HG02943 (cell line): ENCODE measurements around the gene RND2.

Source experiments
- ATAC-seq: cut with Tn5 transposase; IDR thresholded peaks from one replicate; pipeline ENCODE4 v1.9.1; 2021; ENCODE audit warnings: mild to moderate bottlenecking, low read depth, moderate library complexity; ENCODE audit not compliant: unreplicated experiment

The RND2 gene

GRCh38 chr17:43003542-43004172 lies 21.4 kb upstream of the RND2 start:
- no peak for ATAC-seq

GRCh38 chr17:43006639-43007551 lies 18.1 kb upstream of the RND2 start, which contains the start of gene IFI35:
Gene IFI35 (plus strand): TSS chr17:43006784. CDS start chr17:43006948, 164 bp downstream.
- ATAC-seq = no peak

GRCh38 chr17:43010667-43011308 lies 14.2 kb upstream of the RND2 start:
- ATAC-seq = no peak

- no peak for ATAC-seq
Observed at GRCh38 chr17:43011728-43012472, 13.1 kb upstream of the RND2 start.

GRCh38 chr17:43013296-43013695 lies 11.7 kb upstream of the RND2 start:
- no peak for ATAC-seq

GRCh38 chr17:43014020-43014648 lies 10.9 kb upstream of the RND2 start:
- ATAC-seq = no peak

- no peak for ATAC-seq
Observed at GRCh38 chr17:43014649-43015542, 10.1 kb upstream of the RND2 start.

GRCh38 chr17:43015579-43015978 lies 9.5 kb upstream of the RND2 start:
- ATAC-seq = no peak

GRCh38 chr17:43016216-43016615 lies 8.8 kb upstream of the RND2 start:
- no peak for ATAC-seq

- ATAC-seq = no peak
Observed at GRCh38 chr17:43018008-43018853, 6.8 kb upstream of the RND2 start.

GRCh38 chr17:43018932-43019331 lies 6.1 kb upstream of the RND2 start:
- no peak for ATAC-seq

GRCh38 chr17:43019418-43019817 lies 5.6 kb upstream of the RND2 start:
- ATAC-seq = no peak

- no peak for ATAC-seq
Observed at GRCh38 chr17:43020030-43020621, 4.9 kb upstream of the RND2 start.

GRCh38 chr17:43020789-43021740 lies 4.0 kb upstream of the RND2 start:
- no peak for ATAC-seq

GRCh38 chr17:43021741-43022512 lies 3.1 kb upstream of the RND2 start, which contains the start of gene VAT1:
Gene VAT1 (minus strand): TSS chr17:43022385. CDS start chr17:43022322, 63 bp downstream.
- no peak for ATAC-seq

- ATAC-seq = no peak
Observed at GRCh38 chr17:43025290-43025657, 243 bp downstream of the RND2 start.
